Stimulated activated naive CD8-positive, alpha-beta T cell treated with anti-CD3 and anti-CD28 coated beads, Interleukin-15, amount 100 ng/mL, for 72 hours (primary cell): ENCODE results near the gene PDLIM7.
A peak's percentile ranks its signal among the peaks of the same experiment; 100 is the strongest.

Source experiments
- ATAC-seq: fragments of 150-1000 bp; cut with Tn5 transposase; 2 replicates; pipeline ENCODE4 v1.10.0; 2021; ENCODE audit warnings: mild to moderate bottlenecking, moderate library complexity
- DNase-seq, 2 donors: peaks; one replicate each; pipeline ENCODE4 v3.0.0; 2021 to 2022
- H3K27ac Mint-ChIP-seq, 2 donors: one replicate each; pipeline ENCODE4 v1.8.0; 2022; ENCODE audit warnings: mild to moderate bottlenecking in 2 of 2, mixed read lengths in 2 of 2, moderate library complexity in 2 of 2
- H3K27me3 Mint-ChIP-seq: one replicate; pipeline ENCODE4 v1.8.0; 2022; ENCODE audit warnings: mixed read lengths
- H3K4me1 Mint-ChIP-seq: one replicate; pipeline ENCODE4 v1.8.0; 2022; ENCODE audit warnings: mild to moderate bottlenecking, mixed read lengths
- H3K4me3 Mint-ChIP-seq, 2 donors: one replicate each; pipeline ENCODE4 v1.8.0; 2022; ENCODE audit warnings: mild to moderate bottlenecking in 2 of 2, mixed read lengths in 2 of 2, moderate library complexity in 1 of 2
- H3K9me3 Mint-ChIP-seq, 2 donors: one replicate each; pipeline ENCODE4 v1.8.0; 2022; ENCODE audit warnings: mixed read lengths in 2 of 2

PDLIM7 gene

GRCh38 chr5:177514541-177514940, 17.1 kb upstream of the PDLIM7 start:
- Mint-ChIP-seq H3K4me3 (no peak overlapping the region), H3K27ac (no peak overlapping the region), H3K9me3 (no peaks in the 10 kb centered on the region), H3K27me3 (no peaks in the 10 kb centered on the region), H3K4me1 (peaks cover 69% of the 10 kb centered on the region)
- ATAC-seq: no peak
- no peak for DNase-seq

GRCh38 chr5:177513500-177513899, 16.1 kb upstream of the PDLIM7 start:
- peaks cover 69% of the 10 kb centered on the region for H3K4me1 Mint-ChIP-seq
- DNase-seq (no peak), ATAC-seq (no peak)
- no peaks in the 10 kb centered on the region for H3K9me3 Mint-ChIP-seq
- H3K27me3 Mint-ChIP-seq: no peaks in the 10 kb centered on the region
- no peak overlapping the region for H3K4me3 Mint-ChIP-seq
- H3K27ac Mint-ChIP-seq: no peak overlapping the region

GRCh38 chr5:177512736-177513380, 15.5 kb upstream of the PDLIM7 start:
- DNase-seq (no peak), ATAC-seq (no peak)
- Mint-ChIP-seq H3K4me1 (peaks cover 69% of the 10 kb centered on the region), H3K27me3 (no peaks in the 10 kb centered on the region), H3K9me3 (no peaks in the 10 kb centered on the region), H3K4me3 (no peak overlapping the region), H3K27ac (peak overlapping the region in 1 of 2 donors; percentile 31)

GRCh38 chr5:177511796-177512675, 14.6 kb upstream of the PDLIM7 start:
- peaks cover 64% of the 10 kb centered on the region for H3K4me1 Mint-ChIP-seq
- DNase-seq (no peak), ATAC-seq (no peak)
- no peaks in the 10 kb centered on the region for H3K27me3 Mint-ChIP-seq
- H3K9me3 Mint-ChIP-seq: no peaks in the 10 kb centered on the region
- no peak overlapping the region for H3K27ac Mint-ChIP-seq
- no peak overlapping the region for H3K4me3 Mint-ChIP-seq

DNA sequence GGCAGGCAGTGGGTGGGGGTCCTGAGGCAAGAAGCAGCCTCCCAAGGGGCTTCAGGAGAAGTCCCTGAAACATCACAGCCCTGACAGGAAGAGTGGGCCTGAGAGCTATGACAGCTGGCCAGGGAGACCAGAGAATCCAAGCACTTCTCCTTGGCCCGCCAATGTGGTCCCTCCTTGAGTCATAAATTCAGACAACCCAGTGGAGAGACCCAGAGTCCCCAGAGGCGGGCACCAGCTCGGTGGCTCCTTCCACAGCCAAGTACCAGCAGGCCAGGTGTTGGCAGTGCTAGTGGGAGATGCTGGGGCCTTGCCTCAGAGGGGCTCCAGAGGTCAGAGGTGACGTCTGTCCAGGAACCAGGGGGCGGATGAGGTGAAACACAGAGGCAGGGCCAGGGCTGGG, 13.8 kb upstream of the PDLIM7 start:
- Mint-ChIP-seq H3K4me1 (peaks cover 56% of the 10 kb centered on the region), H3K9me3 (no peaks in the 10 kb centered on the region), H3K27me3 (no peaks in the 10 kb centered on the region), H3K4me3 (no peak overlapping the region), H3K27ac (no peak overlapping the region)
- DNase-seq (no peak), ATAC-seq (no peak)

DNA sequence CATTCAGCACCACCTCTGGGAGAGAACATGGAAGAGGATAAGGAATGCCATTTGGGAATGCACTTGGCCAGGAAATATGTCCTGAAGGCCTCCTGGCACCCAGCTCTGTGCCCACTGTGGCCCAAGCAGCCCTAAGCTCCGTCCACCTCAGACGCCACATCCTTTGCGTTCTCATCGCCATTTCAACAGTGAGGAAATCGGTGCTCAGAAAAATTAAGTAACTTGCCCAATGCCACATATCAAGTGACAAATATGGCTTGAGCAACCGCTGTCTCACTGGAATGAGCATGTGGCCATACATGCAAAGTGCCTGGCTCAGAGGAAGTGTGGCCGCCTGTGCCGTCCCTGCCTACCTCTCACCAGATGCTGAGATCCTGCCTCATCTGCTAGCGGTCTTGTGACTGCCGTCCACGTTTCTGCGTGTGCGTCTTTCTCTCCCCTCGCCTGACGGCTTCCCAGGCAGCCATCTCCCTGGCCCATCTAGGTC, 13.2 kb upstream of the PDLIM7 start:
- DNase-seq: no peak
- Mint-ChIP-seq H3K4me1 (peaks cover 50% of the 10 kb centered on the region), H3K27ac (no peak overlapping the region), H3K4me3 (no peak overlapping the region), H3K27me3 (no peaks in the 10 kb centered on the region), H3K9me3 (no peaks in the 10 kb centered on the region)
- ATAC-seq: no peak

DNA sequence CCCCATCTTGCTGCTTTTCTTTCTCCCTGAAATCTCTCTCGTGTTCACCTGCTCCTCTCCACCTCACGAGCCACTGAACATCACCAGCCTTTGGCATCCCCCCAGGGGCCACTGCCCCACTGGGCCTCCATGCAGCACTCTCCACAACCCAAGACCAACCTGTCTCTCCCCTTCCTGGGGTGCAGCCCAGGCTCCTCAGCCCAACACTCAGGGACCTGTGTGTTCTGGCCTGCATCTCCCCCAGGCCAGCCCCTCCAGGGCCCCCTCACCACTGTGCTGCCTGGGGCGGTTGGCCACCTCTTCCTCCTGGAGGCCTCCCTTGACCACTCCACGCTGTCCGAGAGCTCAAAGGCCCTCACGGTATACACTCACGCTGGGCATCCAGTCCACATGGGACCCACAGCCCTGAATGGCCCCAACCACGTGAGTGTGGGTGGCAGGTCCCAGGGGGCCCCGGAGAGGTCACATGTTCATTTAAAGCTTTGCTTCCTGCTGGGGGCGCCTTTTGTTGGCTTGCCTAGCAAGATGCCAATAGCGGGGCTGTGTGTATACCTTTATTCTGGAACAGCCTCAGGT, 12.7 kb upstream of the PDLIM7 start:
- Mint-ChIP-seq H3K27ac (no peak overlapping the region), H3K27me3 (no peaks in the 10 kb centered on the region), H3K4me3 (peak overlapping the region in 1 of 2 donors; percentile 39), H3K4me1 (peaks cover 45% of the 10 kb centered on the region), H3K9me3 (no peaks in the 10 kb centered on the region)
- DNase-seq (no peak), ATAC-seq (peak; percentile 26)

DNA sequence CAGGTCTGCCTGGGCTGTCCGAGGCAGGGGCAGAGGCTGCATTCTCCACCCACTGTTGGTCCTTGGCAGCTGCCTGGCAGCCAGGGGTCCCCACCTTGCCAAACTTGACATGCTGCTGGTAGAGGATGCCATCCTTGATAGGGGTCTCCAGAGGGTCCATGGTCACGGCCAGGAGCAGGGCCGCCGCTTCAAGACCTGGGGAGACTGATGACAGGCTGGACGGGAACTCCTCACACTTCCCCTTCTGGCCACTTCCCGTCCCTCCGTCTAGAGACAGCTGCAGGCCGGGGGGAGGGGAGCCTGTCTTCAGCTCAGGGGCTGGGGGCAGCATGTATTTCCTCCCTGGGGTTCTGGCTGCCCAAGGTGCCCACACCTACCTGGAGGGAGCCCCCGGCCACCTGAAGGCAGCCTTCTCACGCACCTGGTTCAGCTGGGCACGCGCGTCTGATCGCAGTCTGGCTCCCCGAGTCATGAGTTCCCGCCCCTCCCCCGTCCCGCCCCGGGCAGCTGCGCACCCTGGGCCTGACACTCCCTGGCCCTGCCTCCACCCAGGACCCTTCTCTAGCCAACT, 12.1 kb upstream of the PDLIM7 start, which contains the start of gene DOK3:
Gene DOK3, minus strand, starts transcription at position 446 of the 571 bp plus-strand sequence. Its CDS starts 286 bp downstream, at position 160.
- ATAC-seq (peak; percentile 41), DNase-seq (no peak)
- Mint-ChIP-seq H3K9me3 (no peaks in the 10 kb centered on the region), H3K27ac (no peak within 1 kb of the TSS), H3K4me3 (peak within 1 kb of the TSS in 1 of 2 donors; percentile 39), H3K27me3 (no peaks in the 10 kb centered on the region), H3K4me1 (peaks cover 41% of the 10 kb centered on the region)

DNA sequence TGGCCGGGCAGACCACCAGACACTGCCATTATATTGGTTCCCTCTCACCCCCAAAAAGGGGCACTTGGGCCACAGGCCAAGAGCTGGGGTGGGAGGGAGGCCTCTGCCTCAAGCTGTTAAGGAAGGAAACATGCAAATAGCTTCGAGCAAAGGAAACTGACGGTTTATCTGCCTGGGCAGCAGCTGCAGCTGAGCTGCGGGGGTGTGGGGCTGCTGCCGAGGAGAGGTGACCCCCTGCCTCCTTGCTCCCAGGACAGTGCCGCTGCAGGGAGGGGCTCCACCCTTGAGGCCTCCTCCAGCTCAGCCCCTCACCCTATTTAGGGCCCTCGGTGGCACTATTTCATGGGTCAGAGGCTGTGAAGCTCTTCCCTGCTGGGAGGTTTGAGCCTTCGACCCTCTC, 11.4 kb upstream of the PDLIM7 start:
- DNase-seq: no peak
- no peak for ATAC-seq
- H3K27ac Mint-ChIP-seq: no peak overlapping the region
- peaks cover 35% of the 10 kb centered on the region for H3K4me1 Mint-ChIP-seq
- H3K4me3 Mint-ChIP-seq: no peak overlapping the region
- H3K9me3 Mint-ChIP-seq: no peaks in the 10 kb centered on the region
- H3K27me3 Mint-ChIP-seq: no peaks in the 10 kb centered on the region

GRCh38 chr5:177508221-177508611, 10.8 kb upstream of the PDLIM7 start:
- H3K4me3 Mint-ChIP-seq: no peak overlapping the region
- DNase-seq: no peak
- H3K4me1 Mint-ChIP-seq: peaks cover 34% of the 10 kb centered on the region
- no peaks in the 10 kb centered on the region for H3K27me3 Mint-ChIP-seq
- no peak overlapping the region for H3K27ac Mint-ChIP-seq
- ATAC-seq: no peak
- H3K9me3 Mint-ChIP-seq: no peaks in the 10 kb centered on the region

GRCh38 chr5:177507596-177508220, 10.3 kb upstream of the PDLIM7 start:
- Mint-ChIP-seq H3K4me3 (no peak overlapping the region), H3K4me1 (peaks cover 29% of the 10 kb centered on the region), H3K9me3 (no peaks in the 10 kb centered on the region), H3K27me3 (no peaks in the 10 kb centered on the region), H3K27ac (no peak overlapping the region)
- no peak for ATAC-seq
- DNase-seq: no peak

DNA sequence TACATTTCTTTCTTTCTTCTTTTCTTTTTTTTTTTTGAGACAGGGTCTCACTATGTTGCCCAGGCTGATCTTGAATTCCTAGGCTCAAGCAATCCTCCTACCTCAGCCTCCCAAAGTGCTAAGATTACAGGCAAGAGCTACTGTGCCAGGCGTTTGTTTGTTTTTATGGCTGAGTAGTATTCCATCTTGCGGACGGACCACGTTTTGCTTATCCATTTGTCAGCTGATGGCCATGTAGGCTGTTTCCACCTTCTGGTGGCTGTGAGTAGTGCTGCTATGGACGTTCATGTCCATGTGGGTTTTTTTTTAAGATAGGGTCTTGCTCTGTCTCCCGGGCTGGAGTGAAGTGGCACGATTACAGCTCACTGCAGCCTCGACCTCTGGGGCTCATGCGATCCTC, 9.8 kb upstream of the PDLIM7 start:
- peaks cover 27% of the 10 kb centered on the region for H3K4me1 Mint-ChIP-seq
- no peak overlapping the region for H3K4me3 Mint-ChIP-seq
- H3K9me3 Mint-ChIP-seq: no peaks in the 10 kb centered on the region
- no peak overlapping the region for H3K27ac Mint-ChIP-seq
- DNase-seq: no peak
- H3K27me3 Mint-ChIP-seq: no peaks in the 10 kb centered on the region
- no peak for ATAC-seq

DNA sequence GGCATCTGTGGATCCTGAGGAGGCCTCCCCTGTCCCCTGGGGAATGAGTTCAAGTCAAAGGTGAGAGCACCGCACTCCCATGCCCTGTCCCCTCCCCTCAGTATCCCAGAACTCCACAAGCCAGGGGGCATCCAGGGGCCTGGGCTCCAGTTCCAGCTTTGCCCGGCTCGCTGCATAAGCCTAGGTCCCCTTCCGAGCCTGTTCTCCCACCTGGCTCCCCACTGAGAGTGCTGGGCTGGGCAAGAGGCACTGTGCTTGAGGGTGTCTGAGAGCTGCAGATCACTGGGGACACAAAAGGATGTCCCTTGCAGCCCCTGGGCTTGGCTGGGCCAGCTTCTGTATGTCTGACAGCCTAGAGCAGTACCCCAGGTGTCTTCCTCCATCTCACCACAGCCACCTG, 7.7 kb upstream of the PDLIM7 start:
- H3K4me1 Mint-ChIP-seq: peaks cover 18% of the 10 kb centered on the region
- DNase-seq (no peak), ATAC-seq (no peak)
- no peaks in the 10 kb centered on the region for H3K9me3 Mint-ChIP-seq
- H3K27me3 Mint-ChIP-seq: peaks cover under 1% of the 10 kb centered on the region
- no peak overlapping the region for H3K27ac Mint-ChIP-seq
- H3K4me3 Mint-ChIP-seq: no peak overlapping the region

DNA sequence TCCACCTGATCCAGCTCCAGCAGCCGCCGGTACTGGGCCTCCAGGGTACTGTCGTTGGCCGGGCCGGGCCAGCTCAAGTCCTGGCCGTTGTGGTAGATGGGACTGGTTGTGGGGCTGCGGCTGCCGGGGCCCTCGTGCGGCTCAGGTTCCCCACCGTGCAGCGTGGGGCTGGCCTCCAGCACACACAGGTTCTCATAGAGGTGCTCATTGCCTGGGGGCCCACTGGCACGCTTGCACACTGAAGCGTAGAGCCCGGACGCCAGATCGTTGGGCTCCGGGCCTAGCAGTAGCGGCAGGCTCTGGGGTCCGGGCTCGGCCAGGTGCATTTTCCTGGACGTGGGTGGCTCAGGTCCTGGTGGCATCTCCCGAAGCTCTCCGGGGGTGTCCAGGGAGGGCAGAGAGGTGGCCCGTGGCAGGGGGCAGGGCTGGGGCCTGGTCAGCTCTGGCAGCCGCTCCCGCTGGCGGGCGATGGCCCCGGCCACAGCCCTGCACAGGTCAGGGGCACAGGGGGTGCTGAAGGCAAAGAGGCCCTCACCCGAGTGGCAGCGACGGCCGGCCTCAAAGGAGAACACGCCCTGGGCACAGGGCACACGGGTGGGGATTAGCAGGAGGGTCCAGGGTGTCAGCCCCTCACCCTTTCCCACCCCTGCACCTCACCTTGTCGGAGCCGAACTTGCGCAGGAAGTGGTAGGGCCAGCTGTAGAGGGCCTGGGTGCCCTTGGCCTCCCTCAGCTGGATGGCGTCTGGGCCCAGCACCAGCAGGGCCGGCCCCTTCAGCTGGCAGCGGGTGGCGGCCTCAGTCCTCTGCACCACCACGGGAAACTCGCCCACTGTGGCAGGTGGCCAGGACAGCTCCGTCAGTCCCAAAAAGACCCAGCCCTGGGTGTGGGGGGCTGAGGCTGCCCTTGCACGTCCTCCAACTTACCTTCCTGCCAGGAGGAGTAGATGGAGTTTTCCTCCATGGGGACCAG, 7.0 kb upstream of the PDLIM7 start:
- ATAC-seq: peak; percentile 18

More for the DNA sequence above, 7.0 kb upstream of the PDLIM7 start:
- H3K4me3 Mint-ChIP-seq: no peak overlapping the region
- H3K27ac Mint-ChIP-seq: no peak overlapping the region
- no peak for DNase-seq
- no peaks in the 10 kb centered on the region for H3K9me3 Mint-ChIP-seq
- peaks cover 8% of the 10 kb centered on the region for H3K27me3 Mint-ChIP-seq
- peaks cover 13% of the 10 kb centered on the region for H3K4me1 Mint-ChIP-seq
